Fibroblast of villous mesenchyme (primary cell): ENCODE data around the gene WDSUB1. TPM values are rescaled to one million over a fixed set of nuclear protein-coding genes. Genes with fewer than 3 reads are reported as not detected.

Experiments used
- DNase-seq: peaks from one replicate; pipeline ENCODE4 v3.0.0-alpha.2; 2010; ENCODE audit warnings: low read depth
- H3K4me3 ChIP-seq: 2 replicates; pipeline ENCODE4 v1.5.1; 2011; ENCODE audit warnings: low read depth, mild to moderate bottlenecking, low read length
- total RNA-seq: library from RNA; depleted of rRNA; stranded (reverse); fragments of >200 nt; gene quantifications from 2 replicates; pipeline ENCODE4 v1.2.3, GENCODE V29; 2012
- TF ChIP-seq, protein P1 (sequence below): IDR thresholded peaks from 2 replicates; pipeline ENCODE4 v1.5.1; 2012; ENCODE audit warnings: low read depth, mild to moderate bottlenecking, low read length; ENCODE audit not compliant: insufficient read depth

The WDSUB1 gene
- total RNA-seq, 1 donor, result 5.2 TPM

GRCh38 chr2:159230145-159230877 lies 56.2 kb downstream of the WDSUB1 start:
- H3K4me3 ChIP-seq, result no peak overlapping the region
- no peak for DNase-seq
- TF ChIP-seq, protein P1, sequence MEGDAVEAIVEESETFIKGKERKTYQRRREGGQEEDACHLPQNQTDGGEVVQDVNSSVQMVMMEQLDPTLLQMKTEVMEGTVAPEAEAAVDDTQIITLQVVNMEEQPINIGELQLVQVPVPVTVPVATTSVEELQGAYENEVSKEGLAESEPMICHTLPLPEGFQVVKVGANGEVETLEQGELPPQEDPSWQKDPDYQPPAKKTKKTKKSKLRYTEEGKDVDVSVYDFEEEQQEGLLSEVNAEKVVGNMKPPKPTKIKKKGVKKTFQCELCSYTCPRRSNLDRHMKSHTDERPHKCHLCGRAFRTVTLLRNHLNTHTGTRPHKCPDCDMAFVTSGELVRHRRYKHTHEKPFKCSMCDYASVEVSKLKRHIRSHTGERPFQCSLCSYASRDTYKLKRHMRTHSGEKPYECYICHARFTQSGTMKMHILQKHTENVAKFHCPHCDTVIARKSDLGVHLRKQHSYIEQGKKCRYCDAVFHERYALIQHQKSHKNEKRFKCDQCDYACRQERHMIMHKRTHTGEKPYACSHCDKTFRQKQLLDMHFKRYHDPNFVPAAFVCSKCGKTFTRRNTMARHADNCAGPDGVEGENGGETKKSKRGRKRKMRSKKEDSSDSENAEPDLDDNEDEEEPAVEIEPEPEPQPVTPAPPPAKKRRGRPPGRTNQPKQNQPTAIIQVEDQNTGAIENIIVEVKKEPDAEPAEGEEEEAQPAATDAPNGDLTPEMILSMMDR, result no peak

GRCh38 chr2:159229476-159230144 lies 56.9 kb downstream of the WDSUB1 start:
- TF ChIP-seq, protein P1, result no peak
- no peak for DNase-seq
- H3K4me3 ChIP-seq, result no peak overlapping the region

DNA sequence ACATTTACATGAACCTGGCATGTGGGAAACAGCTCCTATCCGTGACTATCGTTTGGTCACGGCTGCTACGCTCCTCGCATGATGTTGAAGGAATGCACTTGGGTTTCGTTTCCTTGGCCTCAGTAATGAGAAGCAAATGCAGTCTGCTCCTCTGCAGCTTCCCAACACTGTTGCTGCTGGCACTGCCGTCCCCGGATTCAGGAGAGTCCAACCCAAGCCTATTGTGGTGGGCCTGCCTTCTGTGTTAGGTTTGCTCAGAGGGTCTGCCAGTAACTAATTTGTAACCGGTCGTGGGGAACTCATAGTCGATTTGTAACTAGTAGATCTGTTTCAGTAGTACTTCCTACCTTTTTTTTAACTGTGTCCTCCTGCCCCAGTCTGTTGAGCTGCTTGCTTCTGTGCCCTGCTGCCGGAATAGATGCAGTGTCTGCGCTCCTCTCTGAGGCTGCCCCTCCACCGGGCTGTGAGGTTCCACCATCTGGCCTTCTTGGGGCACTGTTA lies 58.4 kb downstream of the WDSUB1 start:
- no peak overlapping the region for H3K4me3 ChIP-seq
- DNase-seq, result no peak
- TF ChIP-seq, protein P1, result no peak

- DNase-seq, result no peak
- TF ChIP-seq, protein P1, result no peak
These were observed 59.0 kb downstream of the WDSUB1 start for GRCh38 chr2:159227467-159227866.

DNA sequence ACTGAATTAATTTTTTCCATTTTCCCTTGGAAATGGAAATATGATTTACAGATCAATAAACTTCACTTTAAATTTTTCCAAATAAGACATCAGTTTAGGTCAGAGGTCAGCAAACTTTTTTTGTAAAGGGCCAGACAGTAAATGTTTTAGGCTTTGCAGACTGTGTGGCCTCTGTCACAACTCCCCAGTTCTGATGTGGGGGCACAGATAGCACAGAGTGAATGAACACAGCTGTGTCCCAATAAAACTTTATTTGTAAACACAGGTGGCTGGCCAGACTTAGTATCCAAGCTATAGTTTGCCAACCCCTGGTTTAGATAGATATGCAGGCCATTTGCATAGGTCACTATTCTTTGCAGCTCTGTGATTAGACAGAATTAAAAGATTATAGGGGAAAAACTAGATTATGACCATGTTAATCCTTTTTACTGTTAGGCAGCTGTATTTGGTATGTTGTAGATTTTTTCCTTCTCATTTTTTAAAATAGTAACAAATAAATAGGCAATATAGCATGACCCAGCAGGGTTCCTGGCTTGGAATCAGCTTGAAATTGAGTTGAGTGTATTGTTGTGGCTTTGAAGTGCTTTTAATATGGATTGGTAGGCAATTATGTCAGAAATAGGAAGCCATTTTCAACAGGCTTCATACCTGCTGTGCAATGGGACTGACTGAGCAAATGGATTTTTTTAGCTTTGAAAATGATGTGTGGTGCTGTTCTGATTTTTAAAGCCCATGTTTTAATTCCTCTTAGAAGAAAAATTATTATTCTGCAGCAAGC lies 59.7 kb downstream of the WDSUB1 start:
- peak; percentile 62 for DNase-seq
- no peak overlapping the region for H3K4me3 ChIP-seq
- TF ChIP-seq, protein P1, result no peak

More at GRCh38 chr2:159227467-159227866, 59.0 kb downstream of the WDSUB1 start:
- H3K4me3 ChIP-seq, result no peak overlapping the region

DNA sequence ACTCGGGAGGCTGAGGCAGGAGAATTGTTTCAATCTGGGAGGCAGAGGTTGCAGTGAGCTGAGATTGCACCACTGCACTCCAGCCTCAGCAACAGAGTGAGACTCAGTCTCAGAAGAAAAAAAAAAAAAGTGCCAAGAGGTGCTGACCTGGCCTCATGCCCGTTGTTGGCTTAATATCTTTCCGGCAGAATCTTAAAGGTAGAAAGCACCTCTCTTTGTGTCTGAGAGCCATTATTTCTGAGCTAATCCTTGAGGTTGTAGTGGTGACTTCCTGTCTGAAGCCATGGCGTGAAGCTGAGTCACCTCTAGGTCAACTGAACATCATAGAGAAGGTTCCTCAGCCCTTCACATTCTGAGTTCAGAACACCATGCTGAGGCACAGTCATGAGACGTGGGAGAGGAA lies 60.4 kb downstream of the WDSUB1 start:
- no peak overlapping the region for H3K4me3 ChIP-seq
- DNase-seq, result peak; percentile 50
- TF ChIP-seq, protein P1, result no peak
